HepG2 (cell line): ENCODE measurements around the gene GFOD1. TPM values are rescaled to one million over a fixed set of nuclear protein-coding genes. Genes with fewer than 3 reads are reported as not detected.
A peak's percentile ranks its signal among the peaks of the same experiment; 100 is the strongest.

Experiments
- ATAD3A ChIP-seq: sonication (generic); formaldehyde crosslinking; IDR thresholded peaks from 2 replicates; pipeline ENCODE4 v1.4.0; 2020; ENCODE audit warnings: missing genetic modification reagents
- ATF1 ChIP-seq: IDR thresholded peaks from 2 replicates; pipeline ENCODE4 v1.6.1; 2016; ENCODE audit warnings: mild to moderate bottlenecking, control low read depth
- CEBPG ChIP-seq: IDR thresholded peaks from 2 replicates; pipeline ENCODE4 v1.6.1; 2016
- ELF1 ChIP-seq: sonication (generic); formaldehyde crosslinking; IDR thresholded peaks from 2 replicates; pipeline ENCODE4 v1.4.0; 2020; ENCODE audit warnings: missing genetic modification reagents
- FOXA3 ChIP-seq: IDR thresholded peaks from 2 replicates; pipeline ENCODE4 v1.6.1; 2016; ENCODE audit warnings: missing genetic modification reagents, missing compliant biosample characterization
- FOXP1 ChIP-seq, 2 experiments: fragments of 450-650 bp in 1 of 2; IDR thresholded peaks; 2 replicates each; pipeline ENCODE4 v1.6.1; 2017 to 2018; ENCODE audit warnings: antibody characterized with exemption in 1 of 2
- HCFC1 ChIP-seq: fragments of 150-350 bp; IDR thresholded peaks from 2 replicates; pipeline ENCODE4 v1.6.1; 2014; ENCODE audit warnings: low read depth, low read length
- NR2C2 ChIP-seq: sonication (generic); formaldehyde crosslinking; IDR thresholded peaks from 2 replicates; pipeline ENCODE4 v1.4.0; 2020; ENCODE audit warnings: missing genetic modification reagents, mild to moderate bottlenecking, moderate library complexity, borderline replicate concordance
- PHF5A ChIP-seq: IDR thresholded peaks from one replicate; pipeline ENCODE4 v1.6.1; 2018; ENCODE audit warnings: low read depth, missing genetic modification reagents; ENCODE audit not compliant: unreplicated experiment
- PHF8 ChIP-seq: sonication (generic); formaldehyde crosslinking; IDR thresholded peaks from 2 replicates; pipeline ENCODE4 v1.5.0; 2020; ENCODE audit warnings: missing genetic modification reagents
- PRPF4 ChIP-seq: fragments of 200-400 bp; formaldehyde crosslinking; IDR thresholded peaks from 2 replicates; pipeline ENCODE4 v1.6.1; 2016; ENCODE audit warnings: low read length, low read depth; ENCODE audit not compliant: poor library complexity, severe bottlenecking
- RAD21 ChIP-seq: fragments of 450-650 bp; formaldehyde crosslinking; IDR thresholded peaks from 2 replicates; pipeline ENCODE4 v1.5.0; 2020; ENCODE audit warnings: mild to moderate bottlenecking
- RFX3 ChIP-seq: IDR thresholded peaks from 2 replicates; pipeline ENCODE4 v1.6.1; 2016; ENCODE audit warnings: missing biosample characterization, missing genetic modification reagents
- SNAI1 ChIP-seq: sonication (generic); formaldehyde crosslinking; IDR thresholded peaks from 2 replicates; pipeline ENCODE4 v1.5.0; 2020; ENCODE audit warnings: mild to moderate bottlenecking, missing genetic modification reagents, borderline replicate concordance
- SP2 ChIP-seq: sonication (generic); formaldehyde crosslinking; IDR thresholded peaks from 2 replicates; pipeline ENCODE4 v1.5.1; 2020; ENCODE audit warnings: mild to moderate bottlenecking, missing genetic modification reagents
- SUZ12 ChIP-seq: fragments of 150-350 bp; IDR thresholded peaks from 2 replicates; pipeline ENCODE4 v1.6.1; 2014; ENCODE audit warnings: low read depth, low read length
- THAP11 ChIP-seq: IDR thresholded peaks from 2 replicates; pipeline ENCODE4 v1.6.1; 2016; ENCODE audit warnings: missing biosample characterization, missing genetic modification reagents
- YY1 ChIP-seq: IDR thresholded peaks from 2 replicates; pipeline ENCODE4 v1.6.1; 2011; ENCODE audit warnings: low read length, low read depth, moderate library complexity, mild to moderate bottlenecking; ENCODE audit not compliant: insufficient read depth, insufficient replicate concordance
- ZFY ChIP-seq: sonication (generic); formaldehyde crosslinking; IDR thresholded peaks from 2 replicates; pipeline ENCODE4 v1.4.0; 2020; ENCODE audit warnings: missing genetic modification reagents
- ZIK1 ChIP-seq: sonication (generic); formaldehyde crosslinking; IDR thresholded peaks from 2 replicates; pipeline ENCODE4 v1.5.0; 2020; ENCODE audit warnings: mild to moderate bottlenecking, low read depth, missing genetic modification reagents, borderline replicate concordance
- ZNF143 ChIP-seq: sonication (generic); formaldehyde crosslinking; IDR thresholded peaks from 2 replicates; pipeline ENCODE4 v1.4.0; 2020; ENCODE audit warnings: missing genetic modification reagents
- ZNF296 ChIP-seq: sonication (generic); formaldehyde crosslinking; conservative IDR thresholded peaks from 2 replicates; pipeline ENCODE4 v1.5.0; 2020; ENCODE audit warnings: mild to moderate bottlenecking, missing genetic modification reagents
- ZNF33B ChIP-seq: sonication (generic); formaldehyde crosslinking; IDR thresholded peaks from 2 replicates; pipeline ENCODE4 v1.5.1; 2020; ENCODE audit warnings: mild to moderate bottlenecking, missing genetic modification reagents
- ZNF44 ChIP-seq: sonication (generic); formaldehyde crosslinking; IDR thresholded peaks from 2 replicates; pipeline ENCODE4 v1.5.1; 2020; ENCODE audit warnings: mild to moderate bottlenecking, missing genetic modification reagents
- ZNF616 ChIP-seq: sonication (generic); formaldehyde crosslinking; IDR thresholded peaks from 2 replicates; pipeline ENCODE4 v1.5.0; 2020; ENCODE audit warnings: low read depth, mild to moderate bottlenecking, missing genetic modification reagents
- ZNF644 ChIP-seq: IDR thresholded peaks from 2 replicates; pipeline ENCODE4 v1.6.1; 2016; ENCODE audit warnings: low read depth
- ZSCAN31 ChIP-seq: sonication (generic); formaldehyde crosslinking; IDR thresholded peaks from 2 replicates; pipeline ENCODE4 v1.5.0; 2020; ENCODE audit warnings: low read depth, mild to moderate bottlenecking, missing genetic modification reagents
- polyA plus RNA-seq, 8 experiments: library from polyadenylated mRNA; depleted of rRNA in 3 of 8; stranded (reverse) in 7 of 8; unstranded in 1 of 8; fragments of >200 nt; fragmentation: Illumina TruSeq in 4 of 8; extraction: Trizol in 4 of 8; gene quantifications; 2 replicates each; pipeline versions ENCODE4 v1.2.1 to v1.2.3, GENCODE V29; 2011 to 2016; ENCODE audit warnings: low read depth in 4 of 8, missing spikeins in 1 of 8, mixed read lengths in 1 of 8; ENCODE audit not compliant: insufficient read depth in 1 of 8
- total RNA-seq, 5 experiments: library from RNA; depleted of rRNA; stranded (reverse); fragments of >200 nt; fragmentation: Illumina TruSeq; extraction: Trizol; gene quantifications; 2 replicates each; pipeline ENCODE4 v1.2.3, GENCODE V29; 2016; ENCODE audit warnings: low read depth in 1 of 5
- TF ChIP-seq, protein P1 (sequence below): IDR thresholded peaks from 2 replicates; pipeline ENCODE4 v1.6.1; 2016
- TF ChIP-seq, protein P2 (sequence below): sonication (generic); formaldehyde crosslinking; IDR thresholded peaks from 2 replicates; pipeline ENCODE4 v1.4.0; 2020; ENCODE audit warnings: low read depth, missing genetic modification reagents
- TF ChIP-seq, protein P3 (sequence below): IDR thresholded peaks from 2 replicates; pipeline ENCODE4 v1.6.1; 2012; ENCODE audit warnings: inconsistent platforms

GFOD1 gene
- total and polyA plus RNA-seq, 2 of the 13 experiments (the other 11 are each of a cell fraction or from before 2014, with no cell fraction given): 1.9 to 6.4 TPM

DNA sequence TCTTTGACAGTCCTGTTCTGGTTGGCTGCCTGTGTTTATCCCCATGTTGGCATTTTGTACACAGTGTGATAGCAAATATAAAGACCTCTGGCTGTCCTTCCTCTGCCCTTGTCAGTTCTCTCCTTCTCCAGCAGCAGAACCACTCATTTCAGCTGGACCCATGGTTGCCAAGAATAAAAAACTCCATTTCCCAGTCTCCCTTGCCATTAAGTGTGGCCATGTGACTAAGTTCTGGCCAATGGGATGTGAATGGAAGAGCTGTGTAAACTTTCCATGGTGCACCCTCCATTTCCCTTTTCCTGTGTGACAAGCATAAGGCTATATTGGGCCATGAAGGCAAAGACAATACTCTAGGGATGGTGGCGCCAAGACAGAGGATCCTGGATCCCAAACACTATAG lies 80.6 kb downstream of the GFOD1 start (continued):
- TF ChIP-seq, protein P1, sequence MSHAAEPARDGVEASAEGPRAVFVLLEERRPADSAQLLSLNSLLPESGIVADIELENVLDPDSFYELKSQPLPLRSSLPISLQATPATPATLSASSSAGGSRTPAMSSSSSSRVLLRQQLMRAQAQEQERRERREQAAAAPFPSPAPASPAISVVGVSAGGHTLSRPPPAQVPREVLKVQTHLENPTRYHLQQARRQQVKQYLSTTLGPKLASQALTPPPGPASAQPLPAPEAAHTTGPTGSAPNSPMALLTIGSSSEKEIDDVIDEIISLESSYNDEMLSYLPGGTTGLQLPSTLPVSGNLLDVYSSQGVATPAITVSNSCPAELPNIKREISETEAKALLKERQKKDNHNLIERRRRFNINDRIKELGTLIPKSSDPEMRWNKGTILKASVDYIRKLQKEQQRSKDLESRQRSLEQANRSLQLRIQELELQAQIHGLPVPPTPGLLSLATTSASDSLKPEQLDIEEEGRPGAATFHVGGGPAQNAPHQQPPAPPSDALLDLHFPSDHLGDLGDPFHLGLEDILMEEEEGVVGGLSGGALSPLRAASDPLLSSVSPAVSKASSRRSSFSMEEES (CRISPR knock-in tag): peak; percentile 65
- no peak for TF ChIP-seq ZIK1 (CRISPR knock-in tag)
- no peak for TF ChIP-seq RAD21 (CRISPR knock-in tag)
- no peak for TF ChIP-seq ATAD3A (CRISPR knock-in tag)
- TF ChIP-seq SUZ12: peak; percentile 54
- no peak for TF ChIP-seq PRPF4
- no peak for TF ChIP-seq ZSCAN31 (CRISPR knock-in tag)
- TF ChIP-seq RFX3 (CRISPR knock-in tag): no peak
- TF ChIP-seq, protein P2, sequence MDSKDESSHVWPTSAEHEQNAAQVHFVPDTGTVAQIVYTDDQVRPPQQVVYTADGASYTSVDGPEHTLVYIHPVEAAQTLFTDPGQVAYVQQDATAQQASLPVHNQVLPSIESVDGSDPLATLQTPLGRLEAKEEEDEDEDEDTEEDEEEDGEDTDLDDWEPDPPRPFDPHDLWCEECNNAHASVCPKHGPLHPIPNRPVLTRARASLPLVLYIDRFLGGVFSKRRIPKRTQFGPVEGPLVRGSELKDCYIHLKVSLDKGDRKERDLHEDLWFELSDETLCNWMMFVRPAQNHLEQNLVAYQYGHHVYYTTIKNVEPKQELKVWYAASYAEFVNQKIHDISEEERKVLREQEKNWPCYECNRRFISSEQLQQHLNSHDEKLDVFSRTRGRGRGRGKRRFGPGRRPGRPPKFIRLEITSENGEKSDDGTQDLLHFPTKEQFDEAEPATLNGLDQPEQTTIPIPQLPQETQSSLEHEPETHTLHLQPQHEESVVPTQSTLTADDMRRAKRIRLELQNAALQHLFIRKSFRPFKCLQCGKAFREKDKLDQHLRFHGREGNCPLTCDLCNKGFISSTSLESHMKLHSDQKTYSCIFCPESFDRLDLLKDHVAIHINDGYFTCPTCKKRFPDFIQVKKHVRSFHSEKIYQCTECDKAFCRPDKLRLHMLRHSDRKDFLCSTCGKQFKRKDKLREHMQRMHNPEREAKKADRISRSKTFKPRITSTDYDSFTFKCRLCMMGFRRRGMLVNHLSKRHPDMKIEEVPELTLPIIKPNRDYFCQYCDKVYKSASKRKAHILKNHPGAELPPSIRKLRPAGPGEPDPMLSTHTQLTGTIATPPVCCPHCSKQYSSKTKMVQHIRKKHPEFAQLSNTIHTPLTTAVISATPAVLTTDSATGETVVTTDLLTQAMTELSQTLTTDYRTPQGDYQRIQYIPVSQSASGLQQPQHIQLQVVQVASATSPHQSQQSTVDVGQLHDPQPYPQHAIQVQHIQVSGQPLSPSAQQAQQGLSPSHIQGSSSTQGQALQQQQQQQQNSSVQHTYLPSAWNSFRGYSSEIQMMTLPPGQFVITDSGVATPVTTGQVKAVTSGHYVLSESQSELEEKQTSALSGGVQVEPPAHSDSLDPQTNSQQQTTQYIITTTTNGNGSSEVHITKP (CRISPR knock-in tag): no peak
- TF ChIP-seq PHF8 (CRISPR knock-in tag): 0 out of 2 replicates have a peak, but pooled peaks have one; percentile 15
- TF ChIP-seq SP2 (CRISPR knock-in tag): no peak
- TF ChIP-seq ZFY (CRISPR knock-in tag): no peak
- peak; percentile 81 for TF ChIP-seq HCFC1
- no peak for TF ChIP-seq ZNF616 (CRISPR knock-in tag)
- 0 out of 2 replicates have a peak, but pooled peaks have one; percentile 1 for TF ChIP-seq ZNF33B (CRISPR knock-in tag)
- TF ChIP-seq ZNF296 (CRISPR knock-in tag): no peak
- peak; percentile 56; the same call in 1 of the 2 replicates for TF ChIP-seq FOXA3
- TF ChIP-seq ZNF44 (CRISPR knock-in tag): no peak
- TF ChIP-seq ZNF644 (CRISPR knock-in tag): peak; percentile 79
- peak; percentile 68 for TF ChIP-seq YY1
- no peak for TF ChIP-seq FOXP1 (IDR thresholded peaks at IDR 0.05)
- no peak for TF ChIP-seq FOXP1 (CRISPR knock-in tag; IDR thresholded peaks at IDR 0.05)
- TF ChIP-seq SNAI1: no peak
- TF ChIP-seq NR2C2: no peak
- TF ChIP-seq CEBPG (CRISPR knock-in tag): 0 out of 2 replicates have a peak, but pooled peaks have one; percentile 26
- TF ChIP-seq PHF5A (CRISPR knock-in tag): no peak
- TF ChIP-seq, protein P3, sequence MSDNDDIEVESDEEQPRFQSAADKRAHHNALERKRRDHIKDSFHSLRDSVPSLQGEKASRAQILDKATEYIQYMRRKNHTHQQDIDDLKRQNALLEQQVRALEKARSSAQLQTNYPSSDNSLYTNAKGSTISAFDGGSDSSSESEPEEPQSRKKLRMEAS: peak; percentile 25; the same call in 1 of the 2 replicates
- TF ChIP-seq ELF1 (CRISPR knock-in tag): peak; percentile 76
- TF ChIP-seq THAP11 (CRISPR knock-in tag): peak; percentile 97
- peak; percentile 79 for TF ChIP-seq ATF1 (CRISPR knock-in tag)
- TF ChIP-seq ZNF143: peak; percentile 92
